IPS-NIHi7 (cell line): Measurements from ENCODE around the gene GRK7.

Source experiments
- DNase-seq: peaks from one replicate; pipeline ENCODE4 v3.0.0; 2012; ENCODE audit warnings: mixed read lengths; ENCODE audit errors: extremely low spot score

The GRK7 gene

GRCh38 chr3:141763088-141763750, at the start of gene GRK7:
Gene GRK7, plus strand, starts transcription at chr3:141763408. Its CDS starts 14,877 bp downstream, at chr3:141778285.
- no peak for DNase-seq

- no peak for DNase-seq
These were observed 48.5 kb upstream of the GRK7 start for GRCh38 chr3:141714671-141715070.

- DNase-seq = no peak
These were observed 41.1 kb upstream of the GRK7 start for GRCh38 chr3:141722081-141722480.

- DNase-seq = no peak
These were observed 40.6 kb upstream of the GRK7 start for GRCh38 chr3:141722648-141723047.

- DNase-seq = no peak
These were observed 40.0 kb upstream of the GRK7 start for GRCh38 chr3:141723255-141723654.

- no peak for DNase-seq
These were observed 39.0 kb upstream of the GRK7 start for GRCh38 chr3:141724186-141724585.

GRCh38 chr3:141725036-141725435, 38.2 kb upstream of the GRK7 start:
- no peak for DNase-seq

GRCh38 chr3:141726483-141726882, 36.7 kb upstream of the GRK7 start:
- no peak for DNase-seq

- no peak for DNase-seq
These were observed 34.8 kb upstream of the GRK7 start for GRCh38 chr3:141728355-141728892.

- DNase-seq = no peak
These were observed 34.0 kb upstream of the GRK7 start for GRCh38 chr3:141729240-141729639.

- DNase-seq = no peak
These were observed 28.0 kb upstream of the GRK7 start for GRCh38 chr3:141735176-141735575.

- DNase-seq = no peak
These were observed 27.3 kb upstream of the GRK7 start for GRCh38 chr3:141735770-141736465.

GRCh38 chr3:141737093-141737492, 26.1 kb upstream of the GRK7 start:
- DNase-seq = no peak

- DNase-seq = no peak
These were observed 25.6 kb upstream of the GRK7 start for GRCh38 chr3:141737678-141738021.

GRCh38 chr3:141738022-141738890, 25.0 kb upstream of the GRK7 start, which contains the start of gene RNF7:
Gene RNF7, plus strand, starts transcription at chr3:141738298. Its CDS starts 44 bp downstream, at chr3:141738342.
- DNase-seq = peak; percentile 98

GRCh38 chr3:141738891-141739363, 24.3 kb upstream of the GRK7 start:
- DNase-seq = no peak

GRCh38 chr3:141739731-141740130, 23.5 kb upstream of the GRK7 start:
- no peak for DNase-seq

- no peak for DNase-seq
These were observed 22.9 kb upstream of the GRK7 start for GRCh38 chr3:141740349-141740748.

GRCh38 chr3:141743305-141743704, 19.9 kb upstream of the GRK7 start:
- DNase-seq = no peak

GRCh38 chr3:141746962-141747361, 16.2 kb upstream of the GRK7 start:
- DNase-seq = no peak

GRCh38 chr3:141753399-141753798, 9.8 kb upstream of the GRK7 start:
- no peak for DNase-seq

- no peak for DNase-seq
These were observed 9.2 kb upstream of the GRK7 start for GRCh38 chr3:141754032-141754431.
